Activated T-cell treated with anti-CD3 and anti-CD28 coated beads for 48 hours (primary cell): ENCODE measurements around the gene SPINK1.
"Not testable (repeated sequence)": the region's sequence is repeated elsewhere in the genome, so short reads cannot be mapped to it uniquely, and the experiment has no call there.

Experiments
- DNase-seq: peaks from one replicate; pipeline ENCODE4 v3.0.0-alpha.2; 2020; ENCODE audit warnings: low read depth

The SPINK1 gene

DNA sequence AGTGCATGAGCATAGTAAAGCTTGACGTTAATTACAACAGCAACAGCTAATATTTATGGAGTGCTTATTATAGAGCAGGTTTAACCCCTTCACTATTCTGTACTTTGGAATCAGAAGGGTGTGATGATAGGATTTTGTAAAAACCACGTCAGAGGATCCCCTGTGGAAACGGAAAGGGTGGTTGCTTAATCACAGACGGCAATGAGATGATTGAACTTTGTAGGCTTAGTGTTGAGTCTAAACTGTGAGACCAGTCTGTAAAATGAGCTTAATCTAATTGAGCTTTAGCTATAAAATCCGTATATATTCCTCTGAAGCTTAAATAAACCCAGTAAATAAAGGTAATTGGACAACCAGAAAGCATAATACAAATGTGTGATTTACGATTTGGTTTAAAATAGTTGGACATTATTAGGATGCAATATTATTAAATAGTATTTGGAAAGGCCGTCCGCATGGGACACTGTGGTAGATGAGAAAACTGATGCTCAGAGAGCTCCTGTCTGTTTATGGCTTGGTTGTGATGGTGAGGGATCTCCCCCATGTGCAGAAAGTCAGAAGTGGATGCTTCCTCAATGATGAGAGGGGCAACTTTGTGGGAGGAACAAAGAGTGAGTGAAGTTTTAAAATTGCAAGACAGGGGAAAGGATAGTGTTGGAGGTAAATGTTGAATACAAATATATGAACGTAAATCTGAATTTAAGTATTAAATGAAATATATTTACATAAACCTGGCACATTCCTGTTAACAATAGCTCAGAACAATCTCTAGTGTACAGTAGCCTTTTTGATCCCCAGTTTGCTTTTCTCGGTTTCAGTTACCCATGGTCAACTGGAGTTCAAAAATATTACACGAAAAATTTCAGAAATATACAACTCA, 23.7 kb upstream of the SPINK1 start:
- DNase-seq, result no peak

DNA sequence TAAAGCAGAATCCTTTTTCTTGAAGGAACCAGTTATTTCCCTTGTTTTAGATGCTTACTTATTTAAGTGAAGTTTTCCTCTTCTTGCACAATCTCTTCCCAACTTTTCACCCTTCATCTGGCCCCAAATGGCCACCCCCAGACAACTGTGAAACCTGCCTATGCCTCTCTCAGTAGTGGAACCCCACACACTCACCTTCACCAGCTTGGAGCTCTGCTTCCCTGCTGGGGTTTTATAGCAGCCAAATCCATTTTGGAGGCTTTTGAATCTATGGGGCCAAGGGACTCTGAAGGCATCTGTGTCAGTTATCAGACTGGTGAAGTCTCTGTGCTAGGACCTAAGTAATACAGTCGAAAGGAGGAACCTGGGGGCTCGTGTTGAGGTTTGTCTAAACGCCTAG, 22.9 kb upstream of the SPINK1 start:
- DNase-seq, result no peak

DNA sequence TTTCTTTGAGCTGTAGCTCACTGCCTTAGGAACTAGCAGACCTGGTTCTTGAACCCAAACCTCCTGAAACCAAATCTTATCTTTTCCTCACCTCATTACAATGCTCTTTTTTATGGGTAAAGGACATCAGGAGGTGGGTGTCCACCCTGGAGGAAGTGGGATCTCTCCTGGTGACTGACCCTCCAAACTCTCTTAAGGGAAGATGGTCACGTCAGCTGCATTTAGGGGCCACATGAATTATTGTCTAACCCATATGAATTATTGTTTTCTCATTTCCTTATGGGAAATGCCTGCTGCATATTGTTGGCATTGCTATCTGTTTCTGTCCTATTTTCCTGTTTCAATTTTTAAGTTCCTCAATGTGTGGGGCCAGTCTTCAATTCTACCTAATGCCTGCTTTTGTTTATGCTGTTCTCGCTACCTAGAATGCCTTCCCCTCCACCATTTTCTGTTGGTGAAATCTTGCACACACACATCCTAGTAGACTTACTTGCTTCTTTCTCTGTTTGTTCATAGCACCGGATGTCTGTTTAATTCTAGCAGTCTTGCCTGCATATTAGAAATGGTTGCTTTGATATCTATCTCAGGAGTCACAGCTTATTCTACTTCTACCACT, 22.0 kb upstream of the SPINK1 start:
- DNase-seq, result no peak

- no peak for DNase-seq
Observed at GRCh38 chr5:147852365-147852764, 20.9 kb upstream of the SPINK1 start.

- DNase-seq, result no peak
Observed at GRCh38 chr5:147851578-147851977, 20.1 kb upstream of the SPINK1 start.

- DNase-seq, result no peak
Observed at GRCh38 chr5:147849226-147849625, 17.8 kb upstream of the SPINK1 start.

DNA sequence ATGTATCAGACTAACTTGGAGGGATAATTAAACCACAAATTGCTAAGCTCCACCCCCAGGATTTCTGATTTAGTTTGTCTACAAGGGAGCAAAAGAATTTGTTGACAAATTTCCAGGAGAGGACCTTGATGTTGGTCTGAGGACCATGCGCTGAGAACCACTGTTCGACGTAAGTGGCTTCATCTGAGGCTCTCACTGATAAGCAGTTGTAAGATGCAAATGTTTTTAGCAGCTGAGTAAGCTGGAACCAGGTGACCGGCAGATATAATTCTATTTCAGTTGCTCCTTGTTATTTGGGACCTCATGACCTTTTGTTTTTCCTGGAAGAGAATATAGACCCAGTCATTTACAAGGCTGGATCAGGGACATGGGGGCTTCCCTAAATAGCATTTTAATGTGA, 14.1 kb upstream of the SPINK1 start:
- no peak for DNase-seq

DNA sequence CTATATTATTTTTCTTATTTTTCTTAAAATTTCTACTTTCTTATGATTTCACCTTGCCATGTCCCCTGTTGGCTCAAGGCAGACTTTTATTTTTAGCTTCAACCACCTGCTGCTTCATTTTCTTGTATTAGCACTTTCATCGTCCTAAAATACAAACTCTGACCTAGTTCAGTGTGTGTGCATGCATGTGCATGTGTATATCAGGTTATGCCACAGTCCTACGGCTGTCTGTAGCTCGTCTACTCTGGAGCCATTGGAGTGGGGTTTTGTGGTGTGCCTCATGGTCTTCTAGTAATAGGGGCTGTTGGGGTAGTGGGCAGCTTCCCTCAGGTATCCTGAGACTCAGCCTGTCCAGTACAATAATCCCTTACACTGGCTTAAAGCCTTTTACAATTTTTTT, 13.4 kb upstream of the SPINK1 start:
- DNase-seq, result no peak

DNA sequence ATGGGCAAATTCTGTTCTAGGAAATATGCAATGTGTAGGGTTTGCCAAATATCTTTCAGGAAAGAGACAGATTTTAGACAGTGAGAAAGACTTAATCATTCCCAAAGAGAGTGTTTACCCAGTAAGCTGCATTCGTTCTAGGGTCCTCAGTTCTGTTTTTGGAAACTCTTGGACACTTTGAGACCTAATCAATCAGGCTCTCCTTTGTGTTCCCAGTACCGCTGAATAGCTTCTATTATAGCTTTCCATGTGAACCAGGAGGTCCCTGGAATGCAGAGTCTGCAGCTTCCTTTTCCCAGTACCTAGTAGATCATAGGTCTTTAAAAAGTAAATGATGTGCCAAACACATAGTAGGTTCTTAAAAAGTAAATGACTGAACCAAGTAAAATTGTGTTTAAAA, 11.4 kb upstream of the SPINK1 start:
- no peak for DNase-seq

DNA sequence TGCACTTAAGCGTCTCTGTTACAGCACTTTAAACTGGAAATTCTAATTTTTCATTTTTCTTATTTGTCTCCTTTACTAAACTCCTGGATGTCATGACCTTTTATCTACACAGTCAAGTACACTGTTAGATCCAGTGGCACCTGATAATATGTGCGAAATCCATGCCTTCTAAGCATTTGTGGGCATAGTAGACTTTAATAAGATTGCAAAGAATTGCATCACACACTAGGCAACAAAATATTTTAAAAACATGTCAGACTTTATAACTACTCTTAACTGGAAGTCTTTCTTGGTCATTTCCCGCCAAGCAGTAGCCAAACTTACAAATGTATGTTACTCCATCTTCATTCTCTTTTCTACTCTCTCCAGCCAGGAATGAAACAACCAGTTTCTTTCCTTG, 5.0 kb upstream of the SPINK1 start:
- DNase-seq, result no peak

DNA sequence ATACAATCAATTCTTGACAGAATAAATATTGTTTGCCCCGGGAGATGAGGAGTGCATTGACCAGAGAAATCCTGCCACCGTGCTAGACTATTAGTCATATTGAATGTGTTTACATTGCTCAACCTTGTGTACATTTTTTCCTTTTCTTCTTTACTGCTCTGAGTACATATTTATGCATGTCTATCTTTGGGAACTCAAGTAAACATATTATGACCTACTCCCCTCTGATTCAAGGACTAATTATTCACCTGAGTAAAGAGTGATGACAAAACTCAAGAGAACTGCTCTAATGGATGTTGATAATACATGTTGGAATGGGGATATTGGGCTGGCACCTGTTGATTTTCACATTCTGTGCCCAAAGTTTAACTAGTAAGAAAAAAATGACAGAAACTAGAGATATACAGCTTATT, 3.9 kb upstream of the SPINK1 start:
- no peak for DNase-seq

DNA sequence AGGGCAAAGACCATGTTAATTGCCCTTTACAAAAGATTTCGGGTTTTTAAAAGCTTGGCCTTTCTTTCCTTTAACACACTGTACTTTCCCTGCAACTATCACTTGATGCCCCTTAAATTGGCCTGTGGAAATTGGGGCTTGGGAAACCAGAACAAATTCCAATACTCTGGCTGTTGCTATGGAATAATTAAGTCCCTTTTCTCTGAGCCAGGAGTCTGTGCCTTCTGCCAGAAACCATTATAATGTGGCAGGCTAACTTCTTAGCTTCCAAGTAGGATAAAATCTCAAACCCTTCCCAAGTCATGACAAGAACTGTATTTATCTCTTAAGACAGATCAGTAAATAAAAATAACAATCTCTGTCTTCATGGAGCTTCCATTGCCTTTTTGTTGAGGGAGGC, 1.1 kb upstream of the SPINK1 start:
- no peak for DNase-seq

GRCh38 chr5:147830035-147830434, 1.4 kb downstream of the SPINK1 start:
- DNase-seq, result no peak

GRCh38 chr5:147827017-147827416, 4.5 kb downstream of the SPINK1 start:
- not testable (repeated sequence) for DNase-seq

DNA sequence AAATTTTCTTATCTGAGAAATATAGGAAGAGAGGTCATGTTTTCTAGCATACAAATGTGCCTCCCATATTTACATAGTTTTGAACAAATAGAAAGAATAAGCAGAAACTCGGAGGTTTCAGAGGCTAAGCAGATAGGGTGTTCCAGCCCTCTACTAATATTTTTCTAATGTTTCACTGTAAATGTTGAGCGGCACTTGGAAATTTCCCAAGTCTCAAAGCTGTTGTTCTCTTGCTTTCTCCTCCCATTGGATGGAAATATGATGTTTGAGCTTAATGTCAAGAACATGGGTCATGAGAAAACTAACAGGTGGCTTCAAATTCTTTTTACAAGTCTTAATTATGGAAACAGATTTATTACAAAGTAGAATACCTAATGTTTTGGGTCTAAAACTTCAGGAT, 5.1 kb downstream of the SPINK1 start:
- DNase-seq, result no peak

DNA sequence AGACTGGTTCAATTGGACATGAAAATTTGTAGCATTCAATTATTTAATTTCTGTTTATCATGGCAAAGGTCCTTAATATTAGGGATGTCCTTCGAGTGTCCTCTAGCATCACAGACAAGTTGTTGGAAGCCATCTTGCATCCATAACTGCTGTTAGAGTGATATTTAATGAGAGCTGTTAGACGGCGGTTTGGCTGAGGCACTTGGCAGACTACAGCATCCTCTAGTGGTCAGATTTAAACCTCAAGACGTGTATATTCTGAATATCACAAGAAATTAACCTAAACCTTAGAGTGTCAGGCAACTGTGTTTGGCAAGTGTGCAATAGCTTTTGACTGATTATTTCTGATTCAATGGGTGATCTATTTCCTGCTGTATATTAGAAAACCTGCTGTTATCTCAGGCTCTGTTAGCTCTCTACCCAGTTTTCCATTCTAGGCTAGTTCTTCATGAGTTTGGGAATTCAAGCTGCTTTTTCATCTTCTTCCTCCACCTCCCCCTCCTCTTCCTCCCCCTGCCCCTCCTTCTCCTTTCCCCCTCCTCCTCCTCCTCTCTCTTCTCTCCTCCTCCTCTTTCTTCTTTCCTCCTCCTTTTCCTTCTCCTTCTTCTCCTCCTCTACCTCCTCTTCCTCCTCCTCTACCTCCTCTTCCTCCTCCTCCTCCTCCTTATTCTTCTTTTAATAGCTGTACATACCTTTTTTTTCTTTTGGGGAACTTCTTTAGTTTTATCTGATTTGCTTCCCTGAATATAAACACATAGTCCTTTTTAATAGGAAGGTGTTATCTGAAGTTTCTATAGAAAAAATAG, 8.6 kb downstream of the SPINK1 start:
- no peak for DNase-seq

GRCh38 chr5:147822222-147822621, 9.2 kb downstream of the SPINK1 start:
- DNase-seq, result not testable (repeated sequence)

DNA sequence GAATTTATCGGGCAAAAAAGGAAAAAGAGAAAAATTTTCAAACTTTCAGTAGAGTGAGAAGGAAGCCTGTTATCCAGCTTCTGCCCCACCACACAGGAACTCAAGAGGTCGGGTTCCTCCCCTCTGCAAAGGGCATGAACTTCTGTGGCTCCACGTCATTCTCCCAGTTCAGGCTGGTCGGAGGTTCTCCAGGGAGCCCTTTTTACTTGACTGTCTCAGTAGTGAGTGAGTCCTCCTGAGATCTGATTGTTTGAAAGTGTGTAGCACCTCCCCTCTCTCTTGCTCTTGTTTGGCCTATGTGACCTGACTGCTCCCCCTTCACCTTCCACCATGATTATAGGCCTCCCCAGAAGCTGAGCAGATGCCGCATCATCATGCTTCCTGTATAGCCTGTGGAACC, 9.7 kb downstream of the SPINK1 start:
- no peak for DNase-seq

DNA sequence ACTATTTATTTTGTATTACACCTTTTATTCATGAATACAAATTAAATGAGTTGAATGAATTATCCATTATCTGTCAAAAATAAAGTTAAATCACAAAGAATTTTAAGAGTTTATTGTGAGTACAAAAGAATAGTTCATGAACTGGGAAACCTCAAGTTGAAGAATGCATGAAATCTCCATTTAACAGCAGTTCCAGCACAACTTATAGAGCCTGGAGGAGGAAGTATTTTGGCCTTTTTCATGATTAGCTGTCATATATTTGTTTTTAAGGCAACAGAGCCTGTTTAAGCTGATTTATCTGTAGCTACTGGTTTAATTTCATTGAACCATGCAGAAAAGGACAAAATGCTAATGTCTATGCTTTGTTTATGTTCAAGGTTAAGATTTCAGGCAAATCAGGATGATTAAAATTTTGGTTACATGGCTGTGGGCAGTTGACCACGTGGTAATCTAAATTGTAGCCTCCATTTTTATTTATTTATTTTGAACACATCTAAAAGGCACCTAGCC, 12.2 kb downstream of the SPINK1 start:
- DNase-seq, result no peak

DNA sequence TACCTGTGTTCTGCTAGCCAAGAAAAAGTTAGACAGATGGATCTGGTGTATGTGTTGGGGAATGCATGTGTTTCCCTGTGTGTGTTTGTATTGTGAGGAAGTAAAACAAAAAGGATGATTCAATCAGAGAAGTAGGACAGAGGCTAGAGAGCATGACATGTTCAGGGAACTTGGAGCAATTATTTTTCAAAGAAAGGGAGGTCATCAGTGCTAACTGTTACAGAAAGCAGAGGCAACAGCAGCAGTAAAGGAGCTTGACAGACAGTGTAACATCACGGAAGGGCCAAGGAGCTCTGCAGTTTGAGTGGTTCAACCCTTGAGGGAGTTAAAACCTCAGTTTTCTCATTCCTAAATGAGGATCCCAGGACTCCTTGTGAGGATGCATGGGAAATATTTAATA, 13.2 kb downstream of the SPINK1 start:
- DNase-seq, result no peak

DNA sequence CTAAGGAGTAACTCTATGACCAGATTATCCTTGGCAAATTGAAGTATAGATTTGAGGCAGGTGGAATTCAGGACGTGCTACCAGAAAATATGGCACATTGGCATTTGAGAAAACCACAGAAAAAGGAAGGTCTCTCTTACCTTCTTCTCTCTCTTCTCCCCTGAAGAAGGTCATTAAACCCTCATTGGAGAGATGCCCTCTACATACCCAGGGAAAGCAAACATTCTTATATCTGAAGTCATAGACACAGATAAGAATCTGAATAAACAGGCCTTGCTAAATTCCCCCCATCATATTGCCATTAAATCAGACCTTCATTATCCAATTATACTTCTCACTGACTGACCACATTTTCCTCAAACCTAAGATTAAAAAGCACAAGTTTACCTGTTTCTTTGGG, 17.8 kb downstream of the SPINK1 start:
- DNase-seq, result no peak

GRCh38 chr5:147809830-147810666, 21.4 kb downstream of the SPINK1 start:
- no peak for DNase-seq
